Hematopoietic multipotent progenitor cell treated with erythropoietin and hydrocortisone succinate and interleukin-3 and kit ligand, for 8 days (in vitro differentiated cells): ENCODE results near the gene INHA.

ENCODE experiments used
- DNase-seq: peaks from one replicate; pipeline ENCODE4 v3.0.0-alpha.2; 2015

The INHA gene

GRCh38 chr2:219572237-219573001 lies at the start of gene INHA:
Gene INHA (plus strand): TSS chr2:219572310. CDS start chr2:219572375, 65 bp downstream.
- no peak for DNase-seq

- DNase-seq: no peak
Measured at GRCh38 chr2:219523031-219523671, 49.0 kb upstream of the INHA start.

GRCh38 chr2:219524817-219525216 lies 47.3 kb upstream of the INHA start:
- no peak for DNase-seq

- DNase-seq: peak; percentile 88
Measured at GRCh38 chr2:219525533-219526232, 46.4 kb upstream of the INHA start.

GRCh38 chr2:219526320-219527075 lies 45.6 kb upstream of the INHA start:
- no peak for DNase-seq

GRCh38 chr2:219527076-219527394 lies 45.1 kb upstream of the INHA start:
- DNase-seq: no peak

GRCh38 chr2:219527472-219527871 lies 44.6 kb upstream of the INHA start:
- no peak for DNase-seq

- peak; percentile 83 for DNase-seq
Measured at GRCh38 chr2:219530048-219530963, 41.8 kb upstream of the INHA start.

GRCh38 chr2:219531639-219532377 lies 40.3 kb upstream of the INHA start:
- no peak for DNase-seq

- DNase-seq: no peak
Measured at GRCh38 chr2:219532378-219532649, 39.8 kb upstream of the INHA start.

GRCh38 chr2:219533930-219534661 lies 38.0 kb upstream of the INHA start:
- no peak for DNase-seq

- no peak for DNase-seq
Measured at GRCh38 chr2:219536425-219536824, 35.7 kb upstream of the INHA start.

- DNase-seq: no peak
Measured at GRCh38 chr2:219536967-219537366, 35.1 kb upstream of the INHA start.

- no peak for DNase-seq
Measured at GRCh38 chr2:219537657-219538488, 34.2 kb upstream of the INHA start.

- no peak for DNase-seq
Measured at GRCh38 chr2:219538504-219538951, 33.6 kb upstream of the INHA start.

GRCh38 chr2:219538956-219539788 lies 32.9 kb upstream of the INHA start:
- no peak for DNase-seq

- no peak for DNase-seq
Measured at GRCh38 chr2:219539926-219540678, 32.0 kb upstream of the INHA start.
